ENCODE results near the gene KLHDC8A. TPM values are rescaled to one million over a fixed set of nuclear protein-coding genes. Genes with fewer than 3 reads are reported as not detected.

The KLHDC8A gene
- total RNA-seq, 1 donor from 2014 or later, result 0.27 TPM

GRCh38 chr1:205346956-205347574, 9.7 kb downstream of the KLHDC8A start:
- Histone ChIP-seq H3K27ac (replicated peaks) (no peak overlapping the region), H3K4me3 (no peak overlapping the region), H3K9me3 (replicated peaks) (no peaks in the 10 kb centered on the region), H3K4me1 (peaks cover 22% of the 10 kb centered on the region), H3K27me3 (ENCODE audit: low read depth) (peaks cover 64% of the 10 kb centered on the region), H3K36me3 (no peaks in the 10 kb centered on the region)
- TF ChIP-seq CTCF (IDR thresholded peaks at IDR 0.05; ENCODE audit: borderline replicate concordance), result no peak
- no peak for DNase-seq
- intact Hi-C loops (cut with micrococcal nuclease), result no loop called here

- no peak for DNase-seq
- Histone ChIP-seq H3K36me3 (no peaks in the 10 kb centered on the region), H3K27me3 (ENCODE audit: low read depth) (peaks cover 64% of the 10 kb centered on the region), H3K4me3 (no peak overlapping the region), H3K27ac (replicated peaks) (no peak overlapping the region), H3K9me3 (replicated peaks) (no peaks in the 10 kb centered on the region), H3K4me1 (peaks cover 22% of the 10 kb centered on the region)
- TF ChIP-seq CTCF (IDR thresholded peaks at IDR 0.05; ENCODE audit: borderline replicate concordance), result no peak
- intact Hi-C loops (cut with micrococcal nuclease), result no loop called here
These were observed 11.0 kb downstream of the KLHDC8A start for GRCh38 chr1:205345761-205346160.

GRCh38 chr1:205344066-205344928, 12.4 kb downstream of the KLHDC8A start:
- Histone ChIP-seq H3K27ac (replicated peaks) (no peak overlapping the region), H3K27me3 (ENCODE audit: low read depth) (peaks cover 64% of the 10 kb centered on the region), H3K9me3 (replicated peaks) (no peaks in the 10 kb centered on the region), H3K4me3 (peak overlapping the region; percentile 58), H3K36me3 (no peaks in the 10 kb centered on the region), H3K4me1 (peaks cover 17% of the 10 kb centered on the region)
- no peak for DNase-seq
- intact Hi-C loops (cut with micrococcal nuclease), result no loop called here
- no peak for TF ChIP-seq CTCF (IDR thresholded peaks at IDR 0.05; ENCODE audit: borderline replicate concordance)

GRCh38 chr1:205343431-205344065, 13.2 kb downstream of the KLHDC8A start:
- H3K9me3 ChIP-seq (replicated peaks), result no peaks in the 10 kb centered on the region
- intact Hi-C loops (cut with micrococcal nuclease), result no loop called here
- peak overlapping the region; percentile 58 for H3K4me3 ChIP-seq
- H3K27ac ChIP-seq (replicated peaks), result no peak overlapping the region
- no peaks in the 10 kb centered on the region for H3K36me3 ChIP-seq
- H3K27me3 ChIP-seq (ENCODE audit: low read depth), result peaks cover 64% of the 10 kb centered on the region
- peaks cover 14% of the 10 kb centered on the region for H3K4me1 ChIP-seq
- DNase-seq, result no peak
- no peak for TF ChIP-seq CTCF (IDR thresholded peaks at IDR 0.05; ENCODE audit: borderline replicate concordance)

DNA sequence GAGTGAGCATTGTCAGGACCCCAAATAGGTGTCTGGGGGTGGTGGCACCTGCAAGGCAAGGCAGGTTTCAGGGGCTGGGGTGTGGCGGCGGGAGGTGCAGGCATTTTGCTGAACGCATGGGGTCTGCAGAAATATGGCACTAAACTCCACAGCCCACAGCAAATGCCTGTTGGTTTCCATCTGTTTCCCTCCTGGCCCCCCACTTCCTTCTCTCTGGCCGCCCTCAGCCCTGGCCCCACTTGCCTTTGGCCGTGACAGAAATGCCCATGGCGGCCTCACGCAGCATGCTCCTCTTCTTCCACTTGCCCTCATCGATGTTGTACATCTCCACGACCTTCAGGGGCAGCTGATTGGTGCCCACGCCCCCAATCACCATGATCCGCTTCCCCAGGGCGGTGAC, 13.7 kb downstream of the KLHDC8A start:
- Histone ChIP-seq H3K4me3 (peak overlapping the region; percentile 58), H3K36me3 (no peaks in the 10 kb centered on the region), H3K9me3 (replicated peaks) (no peaks in the 10 kb centered on the region), H3K27ac (replicated peaks) (no peak overlapping the region), H3K4me1 (peaks cover 14% of the 10 kb centered on the region), H3K27me3 (ENCODE audit: low read depth) (peaks cover 65% of the 10 kb centered on the region)
- intact Hi-C loops (cut with micrococcal nuclease), result no loop called here
- DNase-seq, result no peak
- TF ChIP-seq CTCF (IDR thresholded peaks at IDR 0.05; ENCODE audit: borderline replicate concordance), result no peak

Data from left ventricle myocardium inferior (tissue), 1 donor.